H1 (cell line): ENCODE measurements around the gene PPP1R10. TPM values are rescaled to one million over a fixed set of nuclear protein-coding genes. Genes with fewer than 3 reads are reported as not detected.

Experiments used
- ASH2L ChIP-seq: fragments of 200-600, 300-600 bp; sonication (generic); IDR thresholded peaks from one replicate; pipeline ENCODE4 v1.7.1; 2017; ENCODE audit warnings: low read length
- BRCA1 ChIP-seq: IDR thresholded peaks from 2 replicates; pipeline ENCODE4 v1.6.1; 2012; ENCODE audit warnings: low read depth, low read length, improper control_type of control experiment
- CBX8 ChIP-seq: fragments of 300-800, 300-1000 bp; sonication (generic); IDR thresholded peaks from 2 replicates; pipeline ENCODE4 v1.7.1; 2016; ENCODE audit warnings: low read depth, low read length, borderline replicate concordance
- CTBP2 ChIP-seq: IDR thresholded peaks from 2 replicates; pipeline ENCODE4 v1.7.0; 2011; ENCODE audit warnings: borderline replicate concordance, mild to moderate bottlenecking, moderate library complexity, mixed read lengths, low read length; ENCODE audit not compliant: insufficient read depth, insufficient read length
- EP300 ChIP-seq, 2 experiments: IDR thresholded peaks; 1 replicate in 1 of 2; 2 replicates in 1 of 2; pipeline ENCODE4 v1.6.1; 2011 to 2012; ENCODE audit warnings: low read depth in 2 of 2, low read length in 2 of 2, mild to moderate bottlenecking in 2 of 2, borderline replicate concordance in 1 of 2, inconsistent platforms in 1 of 2, moderate library complexity in 1 of 2
- HDAC2 ChIP-seq, 2 experiments: fragments of 300-600 bp in 1 of 2; sonication (generic) in 1 of 2; IDR thresholded peaks; 2 replicates each; pipeline ENCODE4 v1.6.1; 2011 to 2012; ENCODE audit warnings: low read depth in 2 of 2, low read length in 2 of 2, mild to moderate bottlenecking in 2 of 2, moderate library complexity in 2 of 2, borderline replicate concordance in 1 of 2, inconsistent platforms in 1 of 2
- JUN ChIP-seq: IDR thresholded peaks from 2 replicates; pipeline ENCODE4 v1.6.1; 2011; ENCODE audit warnings: low read depth, mild to moderate bottlenecking, improper control_type of control experiment, low read length
- MAFK ChIP-seq: IDR thresholded peaks from 2 replicates; pipeline ENCODE4 v1.6.1; 2012; ENCODE audit warnings: low read depth, mild to moderate bottlenecking, improper control_type of control experiment, low read length
- NANOG ChIP-seq: IDR thresholded peaks from 2 replicates; pipeline ENCODE4 v1.6.1; 2011; ENCODE audit warnings: low read length, low read depth, mild to moderate bottlenecking, inconsistent platforms; ENCODE audit not compliant: insufficient read depth, poor library complexity, severe bottlenecking
- POLR2AphosphoS5 ChIP-seq: IDR thresholded peaks from 2 replicates; pipeline ENCODE4 v1.6.1; 2011; ENCODE audit warnings: low read depth, low read length
- RNF2 ChIP-seq: fragments of 200-900, 300-1000 bp; sonication (generic); IDR thresholded peaks from 2 replicates; pipeline ENCODE4 v1.7.1; 2016; ENCODE audit warnings: borderline replicate concordance, low read depth, mild to moderate bottlenecking, antibody characterized with exemption, low read length; ENCODE audit not compliant: poor library complexity, severe bottlenecking; ENCODE audit errors: missing control alignments
- RXRA ChIP-seq: IDR thresholded peaks from 2 replicates; pipeline ENCODE4 v1.6.1; 2011; ENCODE audit warnings: low read depth, mild to moderate bottlenecking, low read length, moderate library complexity; ENCODE audit not compliant: insufficient read depth
- SIN3A ChIP-seq, 2 experiments: IDR thresholded peaks in 1 of 2; conservative IDR thresholded peaks in 1 of 2; 2 replicates each; pipeline ENCODE4 v1.6.1; 2011 to 2012; ENCODE audit warnings: low read length in 2 of 2, improper control_type of control experiment in 1 of 2, low read depth in 1 of 2, mild to moderate bottlenecking in 1 of 2
- SIRT6 ChIP-seq: IDR thresholded peaks from one replicate; pipeline ENCODE4 v1.7.1; 2012; ENCODE audit warnings: low read length, inconsistent platforms
- SP1 ChIP-seq: IDR thresholded peaks from 2 replicates; pipeline ENCODE4 v1.6.1; 2011; ENCODE audit warnings: low read depth, low read length
- TAF7 ChIP-seq: optimal IDR thresholded peaks from 2 replicates; pipeline ENCODE3; 2011; ENCODE audit warnings: low read depth, mild to moderate bottlenecking, inconsistent platforms, low read length, moderate library complexity, borderline replicate concordance
- YY1 ChIP-seq: IDR thresholded peaks from 2 replicates; pipeline ENCODE4 v1.6.1; 2011; ENCODE audit warnings: low read depth, mild to moderate bottlenecking, low read length
- polyA plus RNA-seq, 7 experiments: library from polyadenylated mRNA; depleted of rRNA in 3 of 7; stranded (reverse) in 5 of 7; unstranded in 2 of 7; fragments of >200 nt in 5 of 7; fragments of 200-250 nt in 2 of 7; gene quantifications; 1 replicate in 5 of 7; 2 replicates in 1 of 7; 4 replicates in 1 of 7; pipeline versions ENCODE4 v1.2.1 to v1.2.3, GENCODE V29; 2011 to 2013; ENCODE audit warnings: missing spikeins in 2 of 7, mixed read lengths in 2 of 7
- total RNA-seq: library from RNA; stranded (reverse); fragmentation: NEBNext Ultra II Directional; extraction: Animal tissue kit (Norgen Biotek cat#: 25700); gene quantifications from 2 replicates; pipeline ENCODE4 v1.2.1, GENCODE V29; 2021
- TF ChIP-seq, protein P1 (sequence below): IDR thresholded peaks from 2 replicates; pipeline ENCODE4 v1.6.1; 2011; ENCODE audit warnings: low read depth, mild to moderate bottlenecking, low read length; ENCODE audit not compliant: insufficient read depth
- TF ChIP-seq, protein P2 (sequence below): IDR thresholded peaks from 2 replicates; pipeline ENCODE4 v1.6.1; 2012; ENCODE audit warnings: low read length, inconsistent platforms

Gene PPP1R10
- total and polyA plus RNA-seq, 2 of the 8 experiments (the other 6 are each of a cell fraction or from before 2014, with no cell fraction given) = 23.9 to 89.1 TPM

DNA sequence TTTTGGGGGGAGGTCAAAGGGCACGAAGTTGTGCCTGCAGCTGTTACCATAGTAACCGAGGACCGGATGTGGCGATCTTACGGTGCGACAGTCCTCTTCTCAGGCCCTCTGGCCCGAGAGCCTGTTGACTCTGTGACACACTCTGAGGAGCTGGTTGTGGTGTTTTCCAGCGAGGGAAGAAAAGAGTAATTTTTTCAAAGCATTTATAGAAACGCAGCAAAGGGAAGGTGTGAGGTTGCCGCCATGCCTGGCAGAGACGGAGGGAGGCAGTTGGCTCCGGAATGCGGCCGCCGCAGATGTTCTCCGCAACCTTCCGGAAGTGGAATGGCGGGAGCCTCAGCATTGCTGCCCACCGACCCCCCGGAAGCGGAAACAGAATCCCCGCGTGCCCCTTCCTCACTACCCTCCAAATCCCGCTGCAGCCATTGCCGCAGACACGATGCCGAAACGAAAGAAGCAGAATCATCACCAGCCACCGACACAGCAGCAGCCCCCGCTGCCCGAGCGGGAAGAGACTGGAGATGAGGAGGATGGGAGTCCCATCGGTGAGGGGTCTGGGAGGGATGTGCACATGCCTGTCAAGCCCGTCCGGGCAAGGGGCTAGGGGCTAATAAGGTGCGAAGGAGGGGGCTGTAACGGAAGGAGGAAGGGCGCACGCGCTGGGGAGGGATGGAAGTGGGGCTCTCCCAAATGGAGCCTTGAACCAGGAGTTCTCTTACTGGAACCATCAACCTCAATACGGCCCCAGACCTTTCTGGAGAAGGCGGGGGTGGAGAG is 59.9 kb downstream of the PPP1R10 start, which contains the start of gene PRR3 (continued):
- TF ChIP-seq EP300 (IDR thresholded peaks at IDR 0.05; ENCODE audit: borderline replicate concordance in 1 of 2, low read depth in 2 of 2, low read length in 2 of 2) = no peak
- no peak for TF ChIP-seq CBX8
- no peak for TF ChIP-seq NANOG
- peak; percentile 92 for TF ChIP-seq YY1
- peak; percentile 79 for TF ChIP-seq ASH2L
- no peak for TF ChIP-seq CTBP2
- TF ChIP-seq JUN = no peak
- TF ChIP-seq TAF7 = peak; percentile 54
- TF ChIP-seq, protein P1, sequence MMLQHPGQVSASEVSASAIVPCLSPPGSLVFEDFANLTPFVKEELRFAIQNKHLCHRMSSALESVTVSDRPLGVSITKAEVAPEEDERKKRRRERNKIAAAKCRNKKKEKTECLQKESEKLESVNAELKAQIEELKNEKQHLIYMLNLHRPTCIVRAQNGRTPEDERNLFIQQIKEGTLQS = 0 out of 2 replicates have a peak, but pooled peaks have one; percentile 26
- TF ChIP-seq RXRA = no peak
- no peak; a peak in 1 of 4 replicates for TF ChIP-seq HDAC2 (IDR thresholded peaks at IDR 0.05; ENCODE audit: borderline replicate concordance in 1 of 2, low read depth in 2 of 2, low read length in 2 of 2)
- TF ChIP-seq BRCA1 = no peak
- TF ChIP-seq SIRT6 = no peak
- TF ChIP-seq MAFK = peak; percentile 1; the same call in 1 of the 2 replicates
- peak in 1 of 2 experiments; percentile 90; a peak in 2 of 4 replicates for TF ChIP-seq SIN3A (conservative IDR thresholded peaks at IDR 0.05 in 1 of 2, IDR thresholded peaks at IDR 0.05 in 1 of 2; ENCODE audit: low read depth in 1 of 2, low read length in 2 of 2)
- TF ChIP-seq, protein P2, sequence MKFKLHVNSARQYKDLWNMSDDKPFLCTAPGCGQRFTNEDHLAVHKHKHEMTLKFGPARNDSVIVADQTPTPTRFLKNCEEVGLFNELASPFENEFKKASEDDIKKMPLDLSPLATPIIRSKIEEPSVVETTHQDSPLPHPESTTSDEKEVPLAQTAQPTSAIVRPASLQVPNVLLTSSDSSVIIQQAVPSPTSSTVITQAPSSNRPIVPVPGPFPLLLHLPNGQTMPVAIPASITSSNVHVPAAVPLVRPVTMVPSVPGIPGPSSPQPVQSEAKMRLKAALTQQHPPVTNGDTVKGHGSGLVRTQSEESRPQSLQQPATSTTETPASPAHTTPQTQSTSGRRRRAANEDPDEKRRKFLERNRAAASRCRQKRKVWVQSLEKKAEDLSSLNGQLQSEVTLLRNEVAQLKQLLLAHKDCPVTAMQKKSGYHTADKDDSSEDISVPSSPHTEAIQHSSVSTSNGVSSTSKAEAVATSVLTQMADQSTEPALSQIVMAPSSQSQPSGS = no peak; the same call in 1 of the 2 replicates
- peak; percentile 83 for TF ChIP-seq POLR2AphosphoS5
- TF ChIP-seq RNF2 = no peak
- TF ChIP-seq SP1 = no peak
